OCI-LY3 (cell line): ENCODE results near the gene CGREF1.

Experiments used
- EZH2phosphoT487 ChIP-seq: fragments of 200-600 bp; shearing (Covaris generic); IDR thresholded peaks from 2 replicates; pipeline ENCODE4 v1.6.1; 2018; ENCODE audit warnings: antibody characterized with exemption, mixed run types, low read depth
- TF ChIP-seq, protein P1 (sequence below): fragments of 200-600, 300-600 bp; sonication (generic); IDR thresholded peaks from 2 replicates; pipeline ENCODE4 v1.5.1; 2014; ENCODE audit warnings: antibody characterized with exemption, low read length, low read depth

DNA sequence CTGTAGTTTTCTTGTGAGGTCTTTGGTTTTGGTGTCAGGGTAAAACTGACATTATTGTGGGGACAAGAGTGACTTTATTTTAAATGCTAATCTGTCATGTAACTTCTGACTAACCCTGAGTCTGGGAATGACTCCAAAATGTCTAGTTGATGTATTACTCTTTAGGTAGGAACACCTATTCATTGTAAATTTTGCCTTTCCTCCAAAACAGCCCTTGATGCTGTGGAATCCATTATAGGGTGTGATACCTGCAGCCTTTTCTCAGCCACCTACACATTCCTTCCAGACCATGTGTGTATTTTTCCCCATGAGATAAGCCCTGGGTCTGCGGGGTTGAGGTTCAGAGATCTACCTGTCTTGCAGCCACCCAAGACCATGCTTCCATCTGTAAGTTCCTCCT is 24.4 kb upstream of the CGREF1 start:
- TF ChIP-seq, protein P1, sequence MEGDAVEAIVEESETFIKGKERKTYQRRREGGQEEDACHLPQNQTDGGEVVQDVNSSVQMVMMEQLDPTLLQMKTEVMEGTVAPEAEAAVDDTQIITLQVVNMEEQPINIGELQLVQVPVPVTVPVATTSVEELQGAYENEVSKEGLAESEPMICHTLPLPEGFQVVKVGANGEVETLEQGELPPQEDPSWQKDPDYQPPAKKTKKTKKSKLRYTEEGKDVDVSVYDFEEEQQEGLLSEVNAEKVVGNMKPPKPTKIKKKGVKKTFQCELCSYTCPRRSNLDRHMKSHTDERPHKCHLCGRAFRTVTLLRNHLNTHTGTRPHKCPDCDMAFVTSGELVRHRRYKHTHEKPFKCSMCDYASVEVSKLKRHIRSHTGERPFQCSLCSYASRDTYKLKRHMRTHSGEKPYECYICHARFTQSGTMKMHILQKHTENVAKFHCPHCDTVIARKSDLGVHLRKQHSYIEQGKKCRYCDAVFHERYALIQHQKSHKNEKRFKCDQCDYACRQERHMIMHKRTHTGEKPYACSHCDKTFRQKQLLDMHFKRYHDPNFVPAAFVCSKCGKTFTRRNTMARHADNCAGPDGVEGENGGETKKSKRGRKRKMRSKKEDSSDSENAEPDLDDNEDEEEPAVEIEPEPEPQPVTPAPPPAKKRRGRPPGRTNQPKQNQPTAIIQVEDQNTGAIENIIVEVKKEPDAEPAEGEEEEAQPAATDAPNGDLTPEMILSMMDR, result no peak
- no peak for TF ChIP-seq EZH2phosphoT487
